ENCODE results near the gene CYP4X1.

DNA sequence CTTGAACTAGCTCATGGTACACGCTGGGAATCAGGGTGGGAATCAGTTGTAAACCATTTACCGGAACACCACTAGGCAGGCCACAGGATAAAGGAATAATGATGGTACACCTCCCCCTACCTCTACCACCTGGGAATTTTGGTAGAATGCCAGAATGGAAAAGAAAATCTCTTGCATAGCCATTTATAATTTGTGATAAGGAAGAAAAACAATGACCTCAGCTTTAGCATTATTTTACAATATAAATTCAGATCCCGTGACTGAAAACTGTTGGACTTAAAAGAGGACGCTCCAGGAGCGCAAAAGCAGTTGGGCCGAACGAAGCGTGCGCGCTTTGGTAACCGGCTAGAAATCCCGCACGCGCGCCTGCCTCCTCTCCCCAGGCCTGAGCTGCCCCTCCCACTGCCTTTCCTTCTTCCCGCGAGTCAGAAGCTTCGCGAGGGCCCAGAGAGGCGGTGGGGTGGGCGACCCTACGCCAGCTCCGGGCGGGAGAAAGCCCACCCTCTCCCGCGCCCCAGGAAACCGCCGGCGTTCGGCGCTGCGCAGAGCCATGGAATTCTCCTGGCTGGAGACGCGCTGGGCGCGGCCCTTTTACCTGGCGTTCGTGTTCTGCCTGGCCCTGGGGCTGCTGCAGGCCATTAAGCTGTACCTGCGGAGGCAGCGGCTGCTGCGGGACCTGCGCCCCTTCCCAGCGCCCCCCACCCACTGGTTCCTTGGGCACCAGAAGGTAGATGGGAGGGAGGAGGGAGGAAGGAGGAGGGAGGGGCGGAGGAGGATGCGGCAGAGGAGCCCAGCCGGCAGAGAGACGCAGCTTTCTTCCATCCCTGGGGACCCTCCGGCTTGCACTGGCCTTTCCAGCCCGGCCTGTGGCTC, at the start of gene CYP4X1:
- TF ChIP-seq SP1 (IDR thresholded peaks at IDR 0.05) (no peak), FOXA1 (IDR thresholded peaks at IDR 0.05) (no peak), FOXM1 (IDR thresholded peaks at IDR 0.05; ENCODE audit: borderline replicate concordance) (no peak), FOXK2 (IDR thresholded peaks at IDR 0.05) (no peak), BHLHE40 (IDR thresholded peaks at IDR 0.05; ENCODE audit: borderline replicate concordance) (no peak), ARNT (IDR thresholded peaks at IDR 0.05) (no peak), ELF4 (IDR thresholded peaks at IDR 0.05) (no peak), NFRKB (IDR thresholded peaks at IDR 0.05) (no peak)

Data from HEK293T (cell line).